HepG2 (cell line): ENCODE data around the gene CNTN5. TPM values are rescaled to one million over a fixed set of nuclear protein-coding genes. Genes with fewer than 3 reads are reported as not detected.

Experiments
- ATAC-seq: fragments of 200-7000 bp; cut with Tn5 transposase; 3 replicates; pipeline ENCODE4 v1.9.1; 2020; ENCODE audit warnings: mild to moderate bottlenecking, moderate library complexity
- BruUV-seq: library from RNA; stranded (reverse); fragments of 400-500 nt; replicated peaks from 2 replicates; lab custom pipeline; 2021; lab: Mats Ljungman, UMichigan
- CTCF ChIA-PET: fragments of 300-600 bp; formaldehyde crosslinking; extraction: SDS; loops from one replicate; lab custom pipeline; 2021; ENCODE audit warnings: low total read pairs, inconsistent platforms, low intra/inter-chr PET ratio; lab: Yijun Ruan, JAX
- POLR2A ChIA-PET: fragments of 350-600 bp; sonication (Branson Sonifier 250); formaldehyde crosslinking; loops from one replicate; lab custom pipeline; 2020; ENCODE audit warnings: antibody characterized with exemption, inconsistent platforms; lab: Yijun Ruan, JAX
- DNase-seq: peaks from one replicate; pipeline ENCODE4 v3.0.0-alpha.2; 2015; ENCODE audit warnings: low spot score
- FAIRE-seq: peaks from 3 replicates; lab custom pipeline; 2011; peaks lifted over from hg19 to GRCh38; lab: Jason Lieb, UNC
- H2AFZ ChIP-seq: one replicate; pipeline ENCODE4 v1.6.1; 2011; ENCODE audit warnings: low read length, inconsistent platforms
- H3K27ac ChIP-seq: fragments of 300-600 bp; 3 replicates; pipeline ENCODE4 v1.8.0; 2011; ENCODE audit warnings: mixed run types, mild to moderate bottlenecking, mixed read lengths, low read length, inconsistent platforms; ENCODE audit not compliant: insufficient read depth; ENCODE audit errors: extremely low read length
- H3K27me3 ChIP-seq, 2 experiments: fragments of 200-600 bp in 1 of 2; 2 replicates in 1 of 2; 3 replicates in 1 of 2; pipeline versions ENCODE4 v1.6.0 to v1.8.0; 2011; ENCODE audit warnings: low read length in 2 of 2, mild to moderate bottlenecking in 2 of 2, moderate library complexity in 2 of 2, inconsistent platforms in 1 of 2; ENCODE audit not compliant: insufficient read depth in 2 of 2, control insufficient read depth in 1 of 2
- H3K36me3 ChIP-seq, 2 experiments: fragments of 200-600 bp in 1 of 2; replicated peaks in 1 of 2; 2 replicates in 1 of 2; 3 replicates in 1 of 2; pipeline versions ENCODE4 v1.5.1 to v1.8.0; 2011; ENCODE audit warnings: low read length in 2 of 2, inconsistent platforms in 1 of 2; ENCODE audit not compliant: insufficient read depth in 2 of 2, control insufficient read depth in 1 of 2
- H3K4me1 ChIP-seq: 2 replicates; pipeline ENCODE4 v1.5.1; 2012; ENCODE audit warnings: low read length, inconsistent platforms; ENCODE audit not compliant: insufficient read depth
- H3K4me2 ChIP-seq: 2 replicates; pipeline ENCODE4 v1.6.0; 2011; ENCODE audit warnings: low read depth, low read length, inconsistent platforms
- H3K4me3 ChIP-seq, 3 experiments: fragments of 200-600 bp in 1 of 3; sonication (generic), shearing (Covaris generic) in 1 of 3; replicated peaks in 1 of 3; 2 replicates each; pipeline ENCODE4 v1.5.1; 2011 to 2016; ENCODE audit warnings: low read length in 3 of 3, inconsistent platforms in 2 of 3, low read depth in 2 of 3, mild to moderate bottlenecking in 2 of 3, control low read depth in 1 of 3, mixed read lengths in 1 of 3; ENCODE audit not compliant: insufficient read depth in 1 of 3
- H3K79me2 ChIP-seq: one replicate; pipeline ENCODE4 v1.6.1; 2011; ENCODE audit warnings: low read length, inconsistent platforms; ENCODE audit not compliant: insufficient read depth
- H3K9ac ChIP-seq: 2 replicates; pipeline ENCODE4 v1.6.0; 2011; ENCODE audit warnings: mild to moderate bottlenecking, low read depth, low read length, inconsistent platforms; ENCODE audit not compliant: insufficient read depth
- H3K9me3 ChIP-seq: 2 replicates; pipeline ENCODE4 v1.5.1; 2012; ENCODE audit warnings: mild to moderate bottlenecking, low read length
- H4K20me1 ChIP-seq: 2 replicates; pipeline ENCODE4 v1.6.0; 2011; ENCODE audit warnings: inconsistent platforms, mild to moderate bottlenecking, low read length, moderate library complexity; ENCODE audit not compliant: insufficient read depth
- KAT7 ChIP-seq: IDR thresholded peaks from 2 replicates; pipeline ENCODE4 v1.6.1; 2018; ENCODE audit warnings: borderline replicate concordance, missing compliant biosample characterization
- PHF5A ChIP-seq: IDR thresholded peaks from one replicate; pipeline ENCODE4 v1.6.1; 2018; ENCODE audit warnings: low read depth, missing genetic modification reagents; ENCODE audit not compliant: unreplicated experiment
- YEATS4 ChIP-seq: sonication (generic); formaldehyde crosslinking; IDR thresholded peaks from 2 replicates; pipeline ENCODE4 v1.4.0; 2020; ENCODE audit warnings: missing genetic modification reagents, borderline replicate concordance
- WGBS: methylation state at CpG from one replicate; pipeline ENCODE4 v1.1.6; 2017; ENCODE audit warnings: low lambda C conversion rate; 5-methylcytosine and 5-hydroxymethylcytosine counted together
- in situ Hi-C: cut with HindIII; loops from 2 replicates; pipeline ENCODE4 v1.10.0; 2017; ENCODE audit warnings: low pct_unique_long_range_greater_than_20kb; ENCODE audit not compliant: extremely low pct_ligation_motif_present
- intact Hi-C: fragments of 100-400 bp; cut with micrococcal nuclease; formaldehyde crosslinking; loops from one replicate; pipeline ENCODE4 v1.10.0; 2022; ENCODE audit not compliant: unreplicated experiment
- polyA plus RNA-seq, 8 experiments: library from polyadenylated mRNA; depleted of rRNA in 3 of 8; stranded (reverse) in 7 of 8; unstranded in 1 of 8; fragments of >200 nt; fragmentation: Illumina TruSeq in 4 of 8; extraction: Trizol in 4 of 8; gene quantifications; 2 replicates each; pipeline versions ENCODE4 v1.2.1 to v1.2.3, GENCODE V29; 2011 to 2016; ENCODE audit warnings: low read depth in 4 of 8, missing spikeins in 1 of 8, mixed read lengths in 1 of 8; ENCODE audit not compliant: insufficient read depth in 1 of 8
- total RNA-seq, 5 experiments: library from RNA; depleted of rRNA; stranded (reverse); fragments of >200 nt; fragmentation: Illumina TruSeq; extraction: Trizol; gene quantifications; 2 replicates each; pipeline ENCODE4 v1.2.3, GENCODE V29; 2016; ENCODE audit warnings: low read depth in 1 of 5
- TF ChIP-seq, protein P1 (sequence below): sonication (generic); formaldehyde crosslinking; IDR thresholded peaks from 2 replicates; pipeline ENCODE4 v1.4.0; 2020; ENCODE audit warnings: mild to moderate bottlenecking, missing genetic modification reagents

The CNTN5 gene
- total and polyA plus RNA-seq, 2 of the 13 experiments (the other 11 are each of a cell fraction or from before 2014, with no cell fraction given): not detected

DNA sequence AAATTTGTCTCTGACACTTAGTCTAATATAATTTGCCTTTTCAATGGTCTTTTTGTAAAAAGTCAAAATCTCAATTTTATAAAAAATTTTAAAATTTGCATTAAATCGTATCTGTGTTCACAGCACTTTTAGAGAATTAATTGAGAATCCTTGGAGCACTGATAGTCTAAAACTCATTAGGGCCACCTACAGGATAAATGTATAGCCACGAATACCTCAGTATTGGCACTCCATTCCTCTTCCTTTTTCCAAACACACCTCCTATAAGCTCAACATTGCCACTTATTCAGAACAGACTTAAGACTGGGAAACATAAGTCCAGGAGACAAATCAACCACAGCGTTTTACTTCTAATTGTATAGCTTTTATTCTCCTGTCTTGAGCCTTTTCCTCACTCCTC is 890.4 kb downstream of the CNTN5 start:
- no peak for ATAC-seq
- intact Hi-C loops: no loop called here
- TF ChIP-seq PHF5A (CRISPR knock-in tag) (no peak), KAT7 (CRISPR knock-in tag) (no peak), YEATS4 (no peak)
- TF ChIP-seq, protein P1, sequence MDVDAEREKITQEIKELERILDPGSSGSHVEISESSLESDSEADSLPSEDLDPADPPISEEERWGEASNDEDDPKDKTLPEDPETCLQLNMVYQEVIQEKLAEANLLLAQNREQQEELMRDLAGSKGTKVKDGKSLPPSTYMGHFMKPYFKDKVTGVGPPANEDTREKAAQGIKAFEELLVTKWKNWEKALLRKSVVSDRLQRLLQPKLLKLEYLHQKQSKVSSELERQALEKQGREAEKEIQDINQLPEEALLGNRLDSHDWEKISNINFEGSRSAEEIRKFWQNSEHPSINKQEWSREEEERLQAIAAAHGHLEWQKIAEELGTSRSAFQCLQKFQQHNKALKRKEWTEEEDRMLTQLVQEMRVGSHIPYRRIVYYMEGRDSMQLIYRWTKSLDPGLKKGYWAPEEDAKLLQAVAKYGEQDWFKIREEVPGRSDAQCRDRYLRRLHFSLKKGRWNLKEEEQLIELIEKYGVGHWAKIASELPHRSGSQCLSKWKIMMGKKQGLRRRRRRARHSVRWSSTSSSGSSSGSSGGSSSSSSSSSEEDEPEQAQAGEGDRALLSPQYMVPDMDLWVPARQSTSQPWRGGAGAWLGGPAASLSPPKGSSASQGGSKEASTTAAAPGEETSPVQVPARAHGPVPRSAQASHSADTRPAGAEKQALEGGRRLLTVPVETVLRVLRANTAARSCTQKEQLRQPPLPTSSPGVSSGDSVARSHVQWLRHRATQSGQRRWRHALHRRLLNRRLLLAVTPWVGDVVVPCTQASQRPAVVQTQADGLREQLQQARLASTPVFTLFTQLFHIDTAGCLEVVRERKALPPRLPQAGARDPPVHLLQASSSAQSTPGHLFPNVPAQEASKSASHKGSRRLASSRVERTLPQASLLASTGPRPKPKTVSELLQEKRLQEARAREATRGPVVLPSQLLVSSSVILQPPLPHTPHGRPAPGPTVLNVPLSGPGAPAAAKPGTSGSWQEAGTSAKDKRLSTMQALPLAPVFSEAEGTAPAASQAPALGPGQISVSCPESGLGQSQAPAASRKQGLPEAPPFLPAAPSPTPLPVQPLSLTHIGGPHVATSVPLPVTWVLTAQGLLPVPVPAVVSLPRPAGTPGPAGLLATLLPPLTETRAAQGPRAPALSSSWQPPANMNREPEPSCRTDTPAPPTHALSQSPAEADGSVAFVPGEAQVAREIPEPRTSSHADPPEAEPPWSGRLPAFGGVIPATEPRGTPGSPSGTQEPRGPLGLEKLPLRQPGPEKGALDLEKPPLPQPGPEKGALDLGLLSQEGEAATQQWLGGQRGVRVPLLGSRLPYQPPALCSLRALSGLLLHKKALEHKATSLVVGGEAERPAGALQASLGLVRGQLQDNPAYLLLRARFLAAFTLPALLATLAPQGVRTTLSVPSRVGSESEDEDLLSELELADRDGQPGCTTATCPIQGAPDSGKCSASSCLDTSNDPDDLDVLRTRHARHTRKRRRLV (CRISPR knock-in tag): no peak
- TF ChIP-seq, all 625 proteins: peak for 0
- H3K27ac ChIP-seq: no peak overlapping the region
- no peak overlapping the region for H3K9ac ChIP-seq
- no peak overlapping the region for H3K4me2 ChIP-seq
- no peaks in the 10 kb centered on the region for H3K36me3 ChIP-seq
- POLR2A ChIA-PET: no interaction called here
- H2AFZ ChIP-seq: no peak overlapping the region
- H3K4me3 ChIP-seq: no peak overlapping the region
- H3K79me2 ChIP-seq: no peaks in the 10 kb centered on the region
- CTCF ChIA-PET: no interaction called here
- H4K20me1 ChIP-seq: no peaks in the 10 kb centered on the region
- no peaks in the 10 kb centered on the region for H3K9me3 ChIP-seq
- 12% methylated on average over 3 of the region's 3 CpGs for WGBS
- FAIRE-seq: no peak
- no TSS peak for BruUV-seq
- DNase-seq: no peak
- no peaks in the 10 kb centered on the region for H3K4me1 ChIP-seq
- in situ Hi-C loops: no loop called here
- no peaks in the 10 kb centered on the region for H3K27me3 ChIP-seq
